BLaER1 (cell line): ENCODE data around the gene PPM1A.

ENCODE experiments used
- H3K27ac ChIP-seq: shearing (Covaris generic); formaldehyde crosslinking; 2 replicates; pipeline ENCODE4 v1.8.1; 2022
- H3K27me3 ChIP-seq: shearing (Covaris generic); formaldehyde crosslinking; 2 replicates; pipeline ENCODE4 v1.8.1; 2022
- H3K36me3 ChIP-seq: shearing (Covaris generic); formaldehyde crosslinking; 2 replicates; pipeline ENCODE4 v1.8.1; 2022
- H3K4me1 ChIP-seq: shearing (Covaris generic); formaldehyde crosslinking; 2 replicates; pipeline ENCODE4 v1.8.1; 2022
- H3K4me2 ChIP-seq: shearing (Covaris generic); formaldehyde crosslinking; 2 replicates; pipeline ENCODE4 v1.8.1; 2022
- H3K4me3 ChIP-seq: shearing (Covaris generic); formaldehyde crosslinking; 2 replicates; pipeline ENCODE4 v1.8.1; 2022
- H3K9ac ChIP-seq: shearing (Covaris generic); formaldehyde crosslinking; 2 replicates; pipeline ENCODE4 v1.8.1; 2022
- H3K9me3 ChIP-seq: shearing (Covaris generic); formaldehyde crosslinking; 2 replicates; pipeline ENCODE4 v1.8.1; 2022
- H4K20me1 ChIP-seq: shearing (Covaris generic); formaldehyde crosslinking; 2 replicates; pipeline ENCODE4 v1.8.1; 2022
- Cebpa-rat ChIP-seq: shearing (Covaris generic); IDR thresholded peaks from 2 replicates; pipeline ENCODE4 v1.8.1; 2022

PPM1A gene

DNA sequence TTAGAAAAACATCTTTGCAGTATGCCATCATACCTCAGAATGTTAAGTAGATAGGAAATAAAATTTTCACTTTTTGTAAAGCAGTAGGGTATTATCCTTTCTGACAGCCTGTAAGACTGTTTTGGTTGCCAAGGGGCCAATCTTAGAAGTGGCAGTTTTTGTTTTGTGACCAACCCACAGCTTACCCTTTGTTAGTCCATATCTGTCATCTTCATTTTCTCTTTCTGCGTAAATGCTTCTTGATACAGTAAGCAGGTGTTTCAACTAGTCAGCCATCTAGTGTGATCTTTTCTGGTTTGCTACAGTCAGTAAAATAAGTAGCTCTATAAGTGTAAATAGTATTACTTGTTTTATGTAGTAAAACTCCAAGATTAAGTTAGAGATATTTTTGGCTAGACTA is 8.8 kb downstream of the PPM1A start:
- Histone ChIP-seq H3K9me3 (peaks cover 22% of the 10 kb centered on the region), H3K9ac (no peak overlapping the region), H3K4me3 (no peak overlapping the region), H3K27me3 (no peaks in the 10 kb centered on the region), H3K36me3 (peaks cover 11% of the 10 kb centered on the region), H3K27ac (no peak overlapping the region), H3K4me2 (no peak overlapping the region), H4K20me1 (peaks cover 91% of the 10 kb centered on the region), H3K4me1 (no peaks in the 10 kb centered on the region)
- TF ChIP-seq Cebpa-rat: no peak

DNA sequence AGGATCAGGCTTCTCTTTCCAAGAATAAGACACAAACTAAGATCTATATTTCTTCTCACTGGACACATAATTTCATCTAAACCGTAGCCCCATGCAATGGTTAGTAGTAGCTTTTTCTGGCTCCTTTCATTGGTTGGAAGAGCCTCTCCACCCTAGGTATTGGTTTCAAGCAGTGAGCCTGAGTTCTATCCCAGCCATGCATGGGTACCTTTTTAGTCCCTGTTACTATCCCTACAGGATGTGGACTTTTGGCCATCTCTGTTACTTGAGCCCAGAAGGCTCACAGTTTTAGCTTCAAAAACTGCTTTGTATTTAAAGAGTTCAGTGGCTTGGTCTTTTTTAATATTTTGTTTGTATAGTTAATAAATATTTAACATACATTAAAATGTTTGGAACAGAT is 16.1 kb downstream of the PPM1A start:
- TF ChIP-seq Cebpa-rat: no peak
- peaks cover 25% of the 10 kb centered on the region for H3K36me3 ChIP-seq
- H3K27me3 ChIP-seq: no peaks in the 10 kb centered on the region
- H3K4me2 ChIP-seq: no peak overlapping the region
- peaks cover 79% of the 10 kb centered on the region for H4K20me1 ChIP-seq
- no peaks in the 10 kb centered on the region for H3K4me1 ChIP-seq
- H3K27ac ChIP-seq: no peak overlapping the region
- peaks cover 52% of the 10 kb centered on the region for H3K9me3 ChIP-seq
- H3K4me3 ChIP-seq: no peak overlapping the region
- no peak overlapping the region for H3K9ac ChIP-seq

DNA sequence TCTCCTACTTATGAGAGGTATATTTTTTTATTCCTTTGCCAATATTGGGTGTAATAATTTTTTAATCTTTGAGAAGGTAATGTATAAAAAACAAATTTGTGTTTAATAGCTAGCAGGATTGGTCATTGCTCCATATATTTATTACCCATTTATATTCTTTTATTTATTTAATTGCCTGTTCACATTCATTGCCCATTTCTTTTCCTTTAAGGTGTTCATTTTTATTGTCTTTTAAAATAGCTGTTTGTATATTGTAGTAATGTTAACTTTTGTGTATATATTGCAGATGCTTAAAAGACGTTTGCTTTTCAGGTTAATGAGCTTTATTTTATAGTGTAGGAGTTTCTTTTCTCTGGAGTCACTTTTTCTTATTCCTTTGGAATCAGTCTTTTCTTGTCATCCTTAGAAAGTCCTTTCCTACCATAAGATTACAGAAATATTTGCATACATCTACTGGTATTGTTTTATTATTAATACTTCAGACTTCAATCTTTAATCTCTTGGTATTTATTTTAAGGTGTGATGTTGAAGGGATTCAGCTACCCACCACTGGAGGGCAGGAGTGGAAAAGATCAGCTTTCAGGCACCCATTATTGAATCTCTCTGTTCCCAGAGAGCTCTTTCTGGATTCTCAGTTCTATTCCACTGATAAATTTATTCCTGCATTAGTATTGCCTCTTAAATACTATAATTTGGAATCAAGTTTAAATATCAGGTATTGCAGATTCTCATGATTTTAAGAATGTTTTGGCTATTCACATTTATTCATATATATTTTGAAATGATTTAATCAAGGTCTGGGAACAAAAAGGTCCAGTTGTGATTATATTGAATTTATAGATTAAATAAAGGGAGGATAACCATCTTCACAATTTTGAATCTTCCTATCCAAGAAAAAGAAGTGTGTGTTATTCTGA is 17.3 kb downstream of the PPM1A start:
- Histone ChIP-seq H3K36me3 (peaks cover 30% of the 10 kb centered on the region), H3K4me2 (no peak overlapping the region), H3K4me1 (no peaks in the 10 kb centered on the region), H3K9ac (no peak overlapping the region), H4K20me1 (peaks cover 76% of the 10 kb centered on the region), H3K9me3 (peaks cover 46% of the 10 kb centered on the region), H3K27ac (no peak overlapping the region), H3K27me3 (no peaks in the 10 kb centered on the region), H3K4me3 (no peak overlapping the region)
- no peak for TF ChIP-seq Cebpa-rat

DNA sequence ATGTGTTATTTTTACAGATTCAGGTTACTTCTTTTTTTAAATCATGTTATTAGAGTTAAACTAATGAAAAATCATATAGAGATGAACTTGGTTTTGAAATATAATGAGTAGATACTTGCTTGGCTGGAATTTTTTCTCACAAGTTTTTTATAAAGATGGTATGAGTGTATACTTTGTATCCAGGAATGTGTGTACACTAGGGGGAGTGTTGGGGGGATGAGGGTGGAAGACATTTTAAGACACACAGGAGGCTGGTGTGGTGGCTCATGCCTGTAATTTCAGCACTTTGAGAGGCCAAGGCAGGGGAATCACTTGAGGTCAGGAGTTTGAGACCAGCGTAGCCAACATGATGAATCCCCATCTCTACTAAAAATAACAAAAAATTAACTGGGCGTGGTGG is 23.2 kb downstream of the PPM1A start:
- no peak for TF ChIP-seq Cebpa-rat
- Histone ChIP-seq H3K9ac (no peak overlapping the region), H3K4me2 (no peak overlapping the region), H3K4me1 (peaks cover 17% of the 10 kb centered on the region), H3K27ac (no peak overlapping the region), H3K36me3 (peaks cover 9% of the 10 kb centered on the region), H3K9me3 (peaks cover 3% of the 10 kb centered on the region; the same call in 1 of the 2 replicates), H3K4me3 (no peak overlapping the region), H3K27me3 (no peaks in the 10 kb centered on the region), H4K20me1 (peaks cover 85% of the 10 kb centered on the region)

DNA sequence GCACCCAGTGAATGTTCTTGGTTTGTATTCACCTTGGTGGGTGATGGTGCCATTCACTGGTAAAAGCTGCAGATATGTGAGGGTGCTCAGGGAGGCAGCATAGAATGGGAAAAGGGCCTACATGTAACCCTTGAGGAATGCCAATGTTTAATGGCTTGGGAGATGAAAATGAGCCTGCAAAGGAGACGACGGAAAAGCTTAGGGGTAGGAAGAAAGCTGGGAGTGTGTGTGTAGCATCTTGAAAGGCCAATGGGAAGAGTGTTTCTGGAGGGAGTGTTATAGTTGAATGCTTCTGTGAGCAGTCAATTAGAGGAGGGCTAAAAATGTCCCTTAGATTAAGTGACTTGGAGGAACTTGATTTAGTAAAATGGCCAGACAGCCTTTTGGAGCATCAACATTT is 24.9 kb downstream of the PPM1A start:
- no peak overlapping the region for H3K9ac ChIP-seq
- peaks cover 17% of the 10 kb centered on the region for H3K4me1 ChIP-seq
- H3K27me3 ChIP-seq: no peaks in the 10 kb centered on the region

DNA sequence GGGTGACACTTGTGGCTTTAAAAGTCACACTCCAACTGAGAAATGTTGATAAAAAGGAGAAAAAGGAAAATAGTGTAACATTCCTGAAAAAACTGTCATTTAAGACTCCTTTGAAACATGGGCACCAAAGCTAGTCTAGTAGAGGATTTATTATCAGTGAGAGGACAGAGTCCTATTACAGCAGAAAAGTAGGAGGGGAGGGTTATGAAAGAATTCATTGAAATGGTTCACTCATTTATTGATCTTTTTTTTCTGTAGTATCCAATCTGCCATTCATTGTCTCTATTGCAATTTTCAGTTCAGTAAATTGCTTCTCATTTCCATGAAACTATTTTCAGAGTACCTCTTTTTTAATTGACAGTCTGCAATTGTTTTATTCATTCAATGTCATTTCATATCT is 25.4 kb downstream of the PPM1A start:
- Histone ChIP-seq H3K4me1 (peaks cover 17% of the 10 kb centered on the region), H3K4me2 (peak overlapping the region; percentile 52), H3K36me3 (peaks cover 17% of the 10 kb centered on the region), H4K20me1 (peaks cover 93% of the 10 kb centered on the region), H3K27me3 (no peaks in the 10 kb centered on the region), H3K9ac (no peak overlapping the region), H3K27ac (0 out of 2 replicates have a peak overlapping the region, but pooled peaks have one; percentile 8), H3K4me3 (no peak overlapping the region), H3K9me3 (peaks cover 5% of the 10 kb centered on the region; the same call in 1 of the 2 replicates)
- TF ChIP-seq Cebpa-rat: no peak

More for the DNA sequence above, 24.9 kb downstream of the PPM1A start:
- no peak for TF ChIP-seq Cebpa-rat
- Histone ChIP-seq H3K4me3 (no peak overlapping the region), H3K9me3 (peaks cover 4% of the 10 kb centered on the region; the same call in 1 of the 2 replicates), H3K36me3 (peaks cover 16% of the 10 kb centered on the region), H3K27ac (0 out of 2 replicates have a peak overlapping the region, but pooled peaks have one; percentile 8), H3K4me2 (peak overlapping the region; percentile 52), H4K20me1 (peaks cover 94% of the 10 kb centered on the region)

DNA sequence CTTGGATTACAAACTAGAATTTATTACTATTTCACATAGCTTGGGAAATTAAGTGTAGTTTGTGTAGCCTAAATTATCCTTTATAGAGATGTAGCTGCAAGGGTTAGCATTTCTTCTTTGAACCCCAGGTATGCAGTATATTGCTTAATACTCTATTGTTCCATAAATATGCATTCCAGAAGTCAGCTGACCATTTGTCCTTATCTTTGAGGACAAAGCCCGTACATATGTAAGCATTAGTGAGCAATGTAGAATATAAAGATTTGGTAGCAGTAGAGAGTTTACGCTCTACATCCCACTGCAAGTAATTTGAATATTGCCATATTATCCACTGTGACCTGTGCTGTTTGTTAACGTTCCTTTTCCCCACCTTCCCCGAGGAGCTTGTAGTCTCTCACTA is 26.9 kb downstream of the PPM1A start:
- Histone ChIP-seq H3K9ac (no peak overlapping the region), H3K36me3 (peaks cover 19% of the 10 kb centered on the region), H3K4me2 (no peak overlapping the region), H3K4me3 (no peak overlapping the region), H3K4me1 (peaks cover 17% of the 10 kb centered on the region), H4K20me1 (peaks cover 93% of the 10 kb centered on the region), H3K9me3 (peaks cover 4% of the 10 kb centered on the region; the same call in 1 of the 2 replicates), H3K27ac (no peak overlapping the region), H3K27me3 (no peaks in the 10 kb centered on the region)
- TF ChIP-seq Cebpa-rat: no peak

DNA sequence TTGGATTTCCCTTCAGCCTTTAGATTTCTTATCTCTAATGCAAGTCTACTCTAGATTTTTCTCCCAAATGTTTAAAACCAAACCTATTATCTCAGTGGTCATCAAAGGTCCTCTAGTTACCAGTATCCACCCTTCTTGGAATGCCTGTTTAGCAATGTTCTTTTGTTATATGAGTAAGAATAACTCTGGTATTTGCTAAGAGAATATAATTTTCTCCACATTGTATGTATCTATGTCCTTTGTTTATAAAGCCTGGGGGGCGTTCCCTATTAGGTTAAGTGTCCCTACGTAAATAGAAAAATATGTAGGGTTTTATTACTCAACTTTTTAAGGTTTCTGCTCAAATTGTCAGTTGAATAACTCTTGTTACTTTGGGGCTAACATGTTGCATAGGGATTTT is 27.3 kb downstream of the PPM1A start:
- Histone ChIP-seq H3K27ac (no peak overlapping the region), H3K36me3 (peaks cover 20% of the 10 kb centered on the region), H3K4me2 (no peak overlapping the region), H3K4me3 (no peak overlapping the region), H3K4me1 (peaks cover 17% of the 10 kb centered on the region), H3K27me3 (no peaks in the 10 kb centered on the region), H4K20me1 (peaks cover 93% of the 10 kb centered on the region), H3K9ac (no peak overlapping the region), H3K9me3 (peaks cover 4% of the 10 kb centered on the region; the same call in 1 of the 2 replicates)
- no peak for TF ChIP-seq Cebpa-rat

DNA sequence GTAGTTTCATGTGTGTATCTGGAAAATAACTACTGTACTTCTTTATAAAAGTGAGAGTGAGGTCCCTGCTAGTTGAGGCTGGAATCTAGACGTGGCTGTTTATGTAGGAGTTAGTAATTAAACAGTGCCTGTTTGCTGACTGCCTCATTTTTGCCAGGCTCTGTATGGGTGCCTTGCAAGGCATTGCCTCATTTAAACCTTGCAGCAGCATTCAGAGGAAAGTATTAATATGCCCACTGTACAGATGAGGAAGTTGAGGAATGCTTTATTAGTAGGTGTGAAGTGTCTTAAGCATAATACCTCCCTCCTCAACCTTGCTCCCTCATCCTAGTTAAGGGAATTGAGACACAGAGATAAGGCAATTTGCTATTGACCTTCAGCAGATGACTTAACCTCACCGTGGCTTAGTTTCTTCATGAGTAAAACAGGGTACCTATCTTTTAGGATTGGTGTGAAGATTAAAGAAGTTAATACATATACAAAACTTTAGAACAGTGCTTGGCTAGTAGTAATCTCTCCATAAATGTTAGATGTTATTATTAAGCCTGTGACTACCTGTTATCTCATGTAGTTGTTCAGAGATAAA is 28.7 kb downstream of the PPM1A start:
- no peak for TF ChIP-seq Cebpa-rat
- Histone ChIP-seq H3K4me1 (peaks cover 17% of the 10 kb centered on the region), H3K27ac (no peak overlapping the region), H4K20me1 (peaks cover 93% of the 10 kb centered on the region), H3K36me3 (peaks cover 31% of the 10 kb centered on the region), H3K9me3 (peaks cover 4% of the 10 kb centered on the region; the same call in 1 of the 2 replicates), H3K27me3 (no peaks in the 10 kb centered on the region), H3K4me3 (no peak overlapping the region), H3K4me2 (no peak overlapping the region), H3K9ac (no peak overlapping the region)

DNA sequence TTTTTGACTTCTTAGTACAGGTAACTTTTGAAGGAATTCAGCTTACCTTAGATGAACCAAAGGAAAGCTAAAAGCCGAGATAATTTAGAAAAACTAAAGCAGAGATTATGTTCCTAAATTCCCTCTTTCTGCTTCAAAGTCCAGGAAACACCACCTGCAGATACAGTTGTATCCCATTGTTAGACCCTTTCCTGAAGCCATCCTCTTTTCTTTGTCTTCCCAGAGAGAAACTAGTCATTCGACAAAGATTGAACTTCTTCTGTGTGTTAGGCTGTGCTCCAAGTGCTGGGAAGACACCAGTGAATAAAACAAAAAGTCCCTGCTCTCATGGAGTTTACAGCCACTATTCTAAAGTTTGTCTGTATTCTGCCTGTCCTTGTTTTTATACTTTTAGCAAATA is 29.3 kb downstream of the PPM1A start:
- H3K27ac ChIP-seq: no peak overlapping the region
- H3K36me3 ChIP-seq: peaks cover 37% of the 10 kb centered on the region
- H3K9me3 ChIP-seq: peaks cover 4% of the 10 kb centered on the region; the same call in 1 of the 2 replicates
- H3K27me3 ChIP-seq: no peaks in the 10 kb centered on the region
- no peak overlapping the region for H3K4me3 ChIP-seq
- no peak overlapping the region for H3K9ac ChIP-seq
- peaks cover 89% of the 10 kb centered on the region for H4K20me1 ChIP-seq
- H3K4me1 ChIP-seq: peaks cover 11% of the 10 kb centered on the region
- no peak for TF ChIP-seq Cebpa-rat
- H3K4me2 ChIP-seq: no peak overlapping the region
